Endothelial cell of umbilical vein (primary cell): Measurements from ENCODE around the gene DMD. TPM values are rescaled to one million over a fixed set of nuclear protein-coding genes. Genes with fewer than 3 reads are reported as not detected.

ENCODE experiments used
- BruUV-seq: library from RNA; stranded (reverse); fragments of 400-500 nt; replicated peaks from 2 replicates; lab custom pipeline; 2021; lab: Mats Ljungman, UMichigan
- CTCF ChIA-PET: fragments of 300-600, 350-600 bp; sonication (Branson Sonifier 250); formaldehyde crosslinking; loops from one replicate; lab custom pipeline; 2021; ENCODE audit warnings: antibody characterized with exemption, inconsistent platforms; lab: Charles Lee
- POLR2A ChIA-PET: fragments of 300-600, 350-600 bp; sonication (Branson Sonifier 250); formaldehyde crosslinking; loops from one replicate; lab custom pipeline; 2021; ENCODE audit warnings: antibody characterized with exemption, inconsistent platforms; lab: Charles Lee
- DNase-seq: peaks from one replicate; pipeline ENCODE4 v3.0.0-alpha.2; 2011; ENCODE audit warnings: low read depth, low spot score
- FAIRE-seq: peaks from 2 replicates; lab custom pipeline; 2011; peaks lifted over from hg19 to GRCh38; lab: Jason Lieb, UNC
- H2AFZ ChIP-seq: 2 replicates; pipeline ENCODE4 v1.6.0; 2012; ENCODE audit warnings: low read depth, low read length, control low read depth, inconsistent platforms
- H3K27ac ChIP-seq: 2 replicates; pipeline ENCODE4 v1.5.1; 2011; ENCODE audit warnings: low read depth, mild to moderate bottlenecking, control low read depth, low read length, moderate library complexity; ENCODE audit not compliant: insufficient read depth
- H3K27me3 ChIP-seq, 2 experiments: 2 replicates each; pipeline versions ENCODE4 v1.6.0 to v1.6.1; 2011; ENCODE audit warnings: low read length in 2 of 2, mixed read lengths in 1 of 2; ENCODE audit not compliant: control insufficient read depth in 2 of 2, insufficient read depth in 2 of 2
- H3K36me3 ChIP-seq, 2 experiments: 2 replicates in 1 of 2; 3 replicates in 1 of 2; pipeline ENCODE4 v1.5.1; 2011; ENCODE audit warnings: low read length in 2 of 2, mild to moderate bottlenecking in 1 of 2, moderate library complexity in 1 of 2; ENCODE audit not compliant: control insufficient read depth in 2 of 2, insufficient read depth in 2 of 2; ENCODE audit errors: extremely low read depth in 1 of 2
- H3K4me1 ChIP-seq: 3 replicates; pipeline ENCODE4 v1.5.1; 2011; ENCODE audit warnings: mild to moderate bottlenecking, low read length; ENCODE audit not compliant: control insufficient read depth, insufficient read depth; ENCODE audit errors: extremely low read depth
- H3K4me2 ChIP-seq: 2 replicates; pipeline ENCODE4 v1.6.1; 2011; ENCODE audit warnings: low read length, control low read depth, mixed read lengths; ENCODE audit not compliant: insufficient read depth
- H3K4me3 ChIP-seq, 3 experiments: fragments of 200-600 bp in 1 of 3; sonication (generic), shearing (Covaris generic) in 1 of 3; replicated peaks in 1 of 3; 2 replicates each; pipeline ENCODE4 v1.5.1; 2011 to 2016; ENCODE audit warnings: control low read depth in 3 of 3, low read length in 3 of 3, mild to moderate bottlenecking in 2 of 3, inconsistent platforms in 1 of 3, low read depth in 1 of 3, moderate library complexity in 1 of 3; ENCODE audit not compliant: insufficient read depth in 1 of 3
- H3K79me2 ChIP-seq: 2 replicates; pipeline ENCODE4 v1.6.0; 2012; ENCODE audit warnings: low read length, inconsistent platforms; ENCODE audit not compliant: control insufficient read depth, insufficient read depth
- H3K9ac ChIP-seq: replicated peaks from 2 replicates; pipeline ENCODE3; 2011; ENCODE audit warnings: low read length, control low read depth; ENCODE audit not compliant: insufficient read depth; ENCODE audit errors: extremely low read depth
- H3K9me1 ChIP-seq: replicated peaks from 3 replicates; pipeline ENCODE4 v1.6.0; 2011; ENCODE audit warnings: mild to moderate bottlenecking, low read length; ENCODE audit not compliant: control insufficient read depth, insufficient read depth; ENCODE audit errors: extremely low read depth
- H3K9me3 ChIP-seq: replicated peaks from 2 replicates; pipeline ENCODE4 v1.5.1; 2012; ENCODE audit warnings: low read length, inconsistent platforms; ENCODE audit not compliant: control insufficient read depth, insufficient read depth
- H4K20me1 ChIP-seq: replicated peaks from 2 replicates; pipeline ENCODE3; 2011; ENCODE audit warnings: mild to moderate bottlenecking, low read length; ENCODE audit not compliant: control insufficient read depth, insufficient read depth; ENCODE audit errors: extremely low read depth
- EZH2 ChIP-seq: IDR thresholded peaks from 2 replicates; pipeline ENCODE4 v1.6.1; 2012; ENCODE audit warnings: borderline replicate concordance, low read depth, mild to moderate bottlenecking, moderate library complexity, low read length, inconsistent platforms; ENCODE audit not compliant: severe bottlenecking
- FOS ChIP-seq: IDR thresholded peaks from 2 replicates; pipeline ENCODE4 v1.6.1; 2011; ENCODE audit warnings: mild to moderate bottlenecking, low read length, moderate library complexity, borderline replicate concordance; ENCODE audit not compliant: insufficient read depth
- GATA2 ChIP-seq: IDR thresholded peaks from 2 replicates; pipeline ENCODE4 v1.7.0; 2011; ENCODE audit warnings: low read depth, mild to moderate bottlenecking, moderate library complexity, mixed read lengths, low read length; ENCODE audit not compliant: insufficient read length, insufficient read depth
- JUN ChIP-seq: IDR thresholded peaks from 2 replicates; pipeline ENCODE4 v1.6.1; 2011; ENCODE audit warnings: borderline replicate concordance, low read depth; ENCODE audit not compliant: insufficient read length, insufficient read depth
- MYC ChIP-seq: IDR thresholded peaks from one replicate; pipeline ENCODE4 v1.6.1; 2011; ENCODE audit warnings: mild to moderate bottlenecking, low read depth, low read length
- POLR2A ChIP-seq: IDR thresholded peaks from 2 replicates; pipeline ENCODE4 v1.6.1; 2012; ENCODE audit warnings: low read depth, mild to moderate bottlenecking, control low read depth, low read length
- POLR2AphosphoS5 ChIP-seq: IDR thresholded peaks from 2 replicates; pipeline ENCODE4 v1.6.1; 2012; ENCODE audit warnings: low read depth, mild to moderate bottlenecking, control low read depth, low read length, moderate library complexity; ENCODE audit not compliant: insufficient read depth
- dilution Hi-C: fragments of 300-500 bp; cut with MboI; formaldehyde crosslinking; loops from one replicate; pipeline ENCODE4 v1.15.0; 2019; ENCODE audit warnings: low sequenced_read_pairs; ENCODE audit not compliant: extremely low pct_ligation_motif_present
- intact Hi-C: fragments of 100-400 bp; cut with micrococcal nuclease; formaldehyde crosslinking; loops from one replicate; pipeline ENCODE4 v1.10.0; 2022
- polyA plus RNA-seq, 4 experiments: library from polyadenylated mRNA; depleted of rRNA in 3 of 4; stranded (reverse) in 3 of 4; unstranded in 1 of 4; fragments of >200 nt; gene quantifications; 2 replicates each; pipeline versions ENCODE4 v1.2.1 to v1.2.3, GENCODE V29; 2011 to 2012; ENCODE audit warnings: missing spikeins in 1 of 4
- total RNA-seq: library from RNA; stranded (reverse); gene quantifications from 2 replicates; pipeline ENCODE4 v1.2.3, GENCODE V29; 2021
- TF ChIP-seq, protein P1 (sequence below), 2 donors: IDR thresholded peaks; 1 replicate in 1 of 2; 2 replicates in 1 of 2; pipeline ENCODE4 v1.5.1; 2011; ENCODE audit warnings: low read length in 2 of 2, mild to moderate bottlenecking in 2 of 2, moderate library complexity in 2 of 2, control low read depth in 1 of 2, inconsistent platforms in 1 of 2, low read depth in 1 of 2; ENCODE audit not compliant: insufficient read depth in 1 of 2; ENCODE audit errors: extremely low read depth in 1 of 2
- TF ChIP-seq, protein P2 (sequence below): IDR thresholded peaks from 2 replicates; pipeline ENCODE4 v1.6.1; 2011; ENCODE audit not compliant: insufficient read depth, insufficient read length

DMD gene
- total and polyA plus RNA-seq, 2 donors (not counting 3 experiments of a cell fraction or from before 2014, with no cell fraction given) = 7.3 to 9.0 TPM

DNA sequence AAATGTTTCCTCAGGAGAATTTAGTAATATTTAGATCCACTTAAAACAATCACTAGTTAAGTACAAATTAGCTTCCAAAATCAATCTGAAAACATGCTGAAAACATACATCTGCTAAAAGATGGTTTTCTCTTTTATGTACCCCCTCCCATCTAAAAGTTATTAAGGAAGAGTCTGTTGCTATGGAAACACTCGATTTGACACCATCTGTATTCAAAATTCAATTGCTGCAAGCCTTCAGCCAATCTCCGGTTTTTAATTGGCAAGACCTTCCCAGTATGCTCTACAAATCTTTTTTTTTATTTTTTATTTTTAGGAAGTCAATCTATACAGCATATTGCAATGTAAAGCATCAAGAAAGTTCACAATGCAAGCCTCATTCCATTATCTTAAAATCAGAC, 1500.2 kb downstream of the DMD start:
- TF ChIP-seq EZH2 (no peak), MYC (no peak)
- H3K4me3 ChIP-seq = no peak overlapping the region
- no peaks in the 10 kb centered on the region for H4K20me1 ChIP-seq
- FAIRE-seq (no peak), DNase-seq (no peak)
- POLR2A ChIA-PET = no interaction called here
- CTCF ChIA-PET = no interaction called here
- no TSS peak for BruUV-seq
- intact Hi-C loops (no loop called here), dilution Hi-C loops (no loop called here)
- no peak overlapping the region for H3K27ac ChIP-seq
- H3K36me3 ChIP-seq = no peaks in the 10 kb centered on the region
- H2AFZ ChIP-seq = no peak overlapping the region
- no peak overlapping the region for H3K4me2 ChIP-seq
- H3K9me1 ChIP-seq = no peaks in the 10 kb centered on the region
- H3K9me3 ChIP-seq = no peaks in the 10 kb centered on the region
- no peaks in the 10 kb centered on the region for H3K27me3 ChIP-seq
- H3K79me2 ChIP-seq = no peaks in the 10 kb centered on the region
- no peaks in the 10 kb centered on the region for H3K4me1 ChIP-seq
- H3K9ac ChIP-seq = no peak overlapping the region

DNA sequence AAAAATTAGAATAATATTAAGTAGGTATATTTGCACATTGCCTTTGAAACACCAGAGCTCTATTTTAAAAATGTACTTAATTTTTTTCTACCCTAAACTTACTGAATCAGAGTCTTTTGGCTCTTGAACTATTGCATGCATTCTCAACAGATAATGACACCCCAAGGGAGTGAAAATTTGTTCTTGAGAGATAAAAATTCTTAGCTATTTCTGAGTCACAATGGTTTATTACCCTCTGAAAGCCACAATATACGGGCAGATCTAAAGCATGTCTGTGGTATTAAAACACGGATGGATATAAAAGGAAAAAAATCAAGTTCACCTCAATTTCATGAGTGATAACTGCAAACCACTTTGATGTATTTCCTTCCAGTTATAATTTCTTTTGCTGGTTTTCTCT, 1503.2 kb downstream of the DMD start:
- dilution Hi-C loops (no loop called here), intact Hi-C loops (no loop called here)
- FAIRE-seq (no peak), DNase-seq (no peak)
- Histone ChIP-seq H2AFZ (no peak overlapping the region), H3K36me3 (no peaks in the 10 kb centered on the region), H3K9me1 (no peaks in the 10 kb centered on the region), H3K27me3 (no peaks in the 10 kb centered on the region), H3K79me2 (no peaks in the 10 kb centered on the region), H3K4me3 (no peak overlapping the region), H3K9ac (no peak overlapping the region), H3K4me2 (no peak overlapping the region), H3K9me3 (no peaks in the 10 kb centered on the region), H4K20me1 (no peaks in the 10 kb centered on the region), H3K27ac (no peak overlapping the region), H3K4me1 (no peaks in the 10 kb centered on the region)
- TF ChIP-seq POLR2AphosphoS5 = no peak
- no peak for TF ChIP-seq MYC
- no peak for TF ChIP-seq JUN
- TF ChIP-seq, protein P1, sequence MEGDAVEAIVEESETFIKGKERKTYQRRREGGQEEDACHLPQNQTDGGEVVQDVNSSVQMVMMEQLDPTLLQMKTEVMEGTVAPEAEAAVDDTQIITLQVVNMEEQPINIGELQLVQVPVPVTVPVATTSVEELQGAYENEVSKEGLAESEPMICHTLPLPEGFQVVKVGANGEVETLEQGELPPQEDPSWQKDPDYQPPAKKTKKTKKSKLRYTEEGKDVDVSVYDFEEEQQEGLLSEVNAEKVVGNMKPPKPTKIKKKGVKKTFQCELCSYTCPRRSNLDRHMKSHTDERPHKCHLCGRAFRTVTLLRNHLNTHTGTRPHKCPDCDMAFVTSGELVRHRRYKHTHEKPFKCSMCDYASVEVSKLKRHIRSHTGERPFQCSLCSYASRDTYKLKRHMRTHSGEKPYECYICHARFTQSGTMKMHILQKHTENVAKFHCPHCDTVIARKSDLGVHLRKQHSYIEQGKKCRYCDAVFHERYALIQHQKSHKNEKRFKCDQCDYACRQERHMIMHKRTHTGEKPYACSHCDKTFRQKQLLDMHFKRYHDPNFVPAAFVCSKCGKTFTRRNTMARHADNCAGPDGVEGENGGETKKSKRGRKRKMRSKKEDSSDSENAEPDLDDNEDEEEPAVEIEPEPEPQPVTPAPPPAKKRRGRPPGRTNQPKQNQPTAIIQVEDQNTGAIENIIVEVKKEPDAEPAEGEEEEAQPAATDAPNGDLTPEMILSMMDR (IDR thresholded peaks at IDR 0.05; ENCODE audit: extremely low read depth in 1 of 2, insufficient read depth in 1 of 2, low read depth in 1 of 2, low read length in 2 of 2) = no peak
- TF ChIP-seq FOS = no peak
- TF ChIP-seq GATA2 = no peak
- TF ChIP-seq, protein P2, sequence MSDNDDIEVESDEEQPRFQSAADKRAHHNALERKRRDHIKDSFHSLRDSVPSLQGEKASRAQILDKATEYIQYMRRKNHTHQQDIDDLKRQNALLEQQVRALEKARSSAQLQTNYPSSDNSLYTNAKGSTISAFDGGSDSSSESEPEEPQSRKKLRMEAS = no peak
- no peak for TF ChIP-seq POLR2A
- no peak for TF ChIP-seq EZH2
- no TSS peak for BruUV-seq
- ChIA-PET CTCF (no interaction called here), POLR2A (no interaction called here)
